Measurements from ENCODE around the gene UCP3. TPM values are rescaled to one million over a fixed set of nuclear protein-coding genes. Genes with fewer than 3 reads are reported as not detected.

UCP3 gene
- total and polyA plus RNA-seq, 4 donors = 0.07 to 1.3 (median 0.34) TPM

- Histone ChIP-seq H3K27ac (ENCODE audit: low read depth in 1 of 2, low read length in 2 of 2) (no peak overlapping the region), H3K4me3 (ENCODE audit: low read depth in 1 of 3, low read length in 3 of 3) (no peak overlapping the region), H3K9me3 (ENCODE audit: control insufficient read depth in 4 of 4, low read length in 3 of 4) (no peaks in the 10 kb centered on the region), H3K36me3 (ENCODE audit: control insufficient read depth in 4 of 4, insufficient read depth in 3 of 4, low read depth in 1 of 4, low read length in 3 of 4) (peaks cover 0 to 4% (median 0%) of the 10 kb centered on the region in 4 donors), H3K27me3 (ENCODE audit: control insufficient read depth in 4 of 4, insufficient read depth in 4 of 4, low read length in 3 of 4) (no peaks in the 10 kb centered on the region), H3K9ac (ENCODE audit: low read depth in 1 of 2, low read length in 2 of 2) (no peak overlapping the region), H3K4me1 (ENCODE audit: control insufficient read depth in 4 of 4, insufficient read depth in 4 of 4, low read length in 3 of 4) (no peaks in the 10 kb centered on the region)
- WGBS = 92% methylated on average over 14 of the region's 14 CpGs
- TF ChIP-seq GABPA (IDR thresholded peaks at IDR 0.05 in 1 of 2, conservative IDR thresholded peaks at IDR 0.05 in 1 of 2) = no peak
- TF ChIP-seq TAF1 (conservative IDR thresholded peaks at IDR 0.05) = no peak
- TF ChIP-seq YY1 (IDR thresholded peaks at IDR 0.05) = no peak
- no peak for TF ChIP-seq NR2F2 (IDR thresholded peaks at IDR 0.05)
- TF ChIP-seq, protein P1, sequence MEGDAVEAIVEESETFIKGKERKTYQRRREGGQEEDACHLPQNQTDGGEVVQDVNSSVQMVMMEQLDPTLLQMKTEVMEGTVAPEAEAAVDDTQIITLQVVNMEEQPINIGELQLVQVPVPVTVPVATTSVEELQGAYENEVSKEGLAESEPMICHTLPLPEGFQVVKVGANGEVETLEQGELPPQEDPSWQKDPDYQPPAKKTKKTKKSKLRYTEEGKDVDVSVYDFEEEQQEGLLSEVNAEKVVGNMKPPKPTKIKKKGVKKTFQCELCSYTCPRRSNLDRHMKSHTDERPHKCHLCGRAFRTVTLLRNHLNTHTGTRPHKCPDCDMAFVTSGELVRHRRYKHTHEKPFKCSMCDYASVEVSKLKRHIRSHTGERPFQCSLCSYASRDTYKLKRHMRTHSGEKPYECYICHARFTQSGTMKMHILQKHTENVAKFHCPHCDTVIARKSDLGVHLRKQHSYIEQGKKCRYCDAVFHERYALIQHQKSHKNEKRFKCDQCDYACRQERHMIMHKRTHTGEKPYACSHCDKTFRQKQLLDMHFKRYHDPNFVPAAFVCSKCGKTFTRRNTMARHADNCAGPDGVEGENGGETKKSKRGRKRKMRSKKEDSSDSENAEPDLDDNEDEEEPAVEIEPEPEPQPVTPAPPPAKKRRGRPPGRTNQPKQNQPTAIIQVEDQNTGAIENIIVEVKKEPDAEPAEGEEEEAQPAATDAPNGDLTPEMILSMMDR (IDR thresholded peaks at IDR 0.05; ENCODE audit: low read depth, low read length, missing input control) = no peak
- TF ChIP-seq, protein P2, sequence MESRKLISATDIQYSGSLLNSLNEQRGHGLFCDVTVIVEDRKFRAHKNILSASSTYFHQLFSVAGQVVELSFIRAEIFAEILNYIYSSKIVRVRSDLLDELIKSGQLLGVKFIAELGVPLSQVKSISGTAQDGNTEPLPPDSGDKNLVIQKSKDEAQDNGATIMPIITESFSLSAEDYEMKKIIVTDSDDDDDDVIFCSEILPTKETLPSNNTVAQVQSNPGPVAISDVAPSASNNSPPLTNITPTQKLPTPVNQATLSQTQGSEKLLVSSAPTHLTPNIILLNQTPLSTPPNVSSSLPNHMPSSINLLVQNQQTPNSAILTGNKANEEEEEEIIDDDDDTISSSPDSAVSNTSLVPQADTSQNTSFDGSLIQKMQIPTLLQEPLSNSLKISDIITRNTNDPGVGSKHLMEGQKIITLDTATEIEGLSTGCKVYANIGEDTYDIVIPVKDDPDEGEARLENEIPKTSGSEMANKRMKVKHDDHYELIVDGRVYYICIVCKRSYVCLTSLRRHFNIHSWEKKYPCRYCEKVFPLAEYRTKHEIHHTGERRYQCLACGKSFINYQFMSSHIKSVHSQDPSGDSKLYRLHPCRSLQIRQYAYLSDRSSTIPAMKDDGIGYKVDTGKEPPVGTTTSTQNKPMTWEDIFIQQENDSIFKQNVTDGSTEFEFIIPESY (IDR thresholded peaks at IDR 0.05) = no peak
- TF ChIP-seq, protein P3, sequence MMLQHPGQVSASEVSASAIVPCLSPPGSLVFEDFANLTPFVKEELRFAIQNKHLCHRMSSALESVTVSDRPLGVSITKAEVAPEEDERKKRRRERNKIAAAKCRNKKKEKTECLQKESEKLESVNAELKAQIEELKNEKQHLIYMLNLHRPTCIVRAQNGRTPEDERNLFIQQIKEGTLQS (IDR thresholded peaks at IDR 0.05) = no peak
- no peak for TF ChIP-seq HNF4A (conservative IDR thresholded peaks at IDR 0.05)
- no peak for TF ChIP-seq EGR1 (IDR thresholded peaks at IDR 0.05; ENCODE audit: low read depth in 2 of 2)
- TF ChIP-seq, protein P4, sequence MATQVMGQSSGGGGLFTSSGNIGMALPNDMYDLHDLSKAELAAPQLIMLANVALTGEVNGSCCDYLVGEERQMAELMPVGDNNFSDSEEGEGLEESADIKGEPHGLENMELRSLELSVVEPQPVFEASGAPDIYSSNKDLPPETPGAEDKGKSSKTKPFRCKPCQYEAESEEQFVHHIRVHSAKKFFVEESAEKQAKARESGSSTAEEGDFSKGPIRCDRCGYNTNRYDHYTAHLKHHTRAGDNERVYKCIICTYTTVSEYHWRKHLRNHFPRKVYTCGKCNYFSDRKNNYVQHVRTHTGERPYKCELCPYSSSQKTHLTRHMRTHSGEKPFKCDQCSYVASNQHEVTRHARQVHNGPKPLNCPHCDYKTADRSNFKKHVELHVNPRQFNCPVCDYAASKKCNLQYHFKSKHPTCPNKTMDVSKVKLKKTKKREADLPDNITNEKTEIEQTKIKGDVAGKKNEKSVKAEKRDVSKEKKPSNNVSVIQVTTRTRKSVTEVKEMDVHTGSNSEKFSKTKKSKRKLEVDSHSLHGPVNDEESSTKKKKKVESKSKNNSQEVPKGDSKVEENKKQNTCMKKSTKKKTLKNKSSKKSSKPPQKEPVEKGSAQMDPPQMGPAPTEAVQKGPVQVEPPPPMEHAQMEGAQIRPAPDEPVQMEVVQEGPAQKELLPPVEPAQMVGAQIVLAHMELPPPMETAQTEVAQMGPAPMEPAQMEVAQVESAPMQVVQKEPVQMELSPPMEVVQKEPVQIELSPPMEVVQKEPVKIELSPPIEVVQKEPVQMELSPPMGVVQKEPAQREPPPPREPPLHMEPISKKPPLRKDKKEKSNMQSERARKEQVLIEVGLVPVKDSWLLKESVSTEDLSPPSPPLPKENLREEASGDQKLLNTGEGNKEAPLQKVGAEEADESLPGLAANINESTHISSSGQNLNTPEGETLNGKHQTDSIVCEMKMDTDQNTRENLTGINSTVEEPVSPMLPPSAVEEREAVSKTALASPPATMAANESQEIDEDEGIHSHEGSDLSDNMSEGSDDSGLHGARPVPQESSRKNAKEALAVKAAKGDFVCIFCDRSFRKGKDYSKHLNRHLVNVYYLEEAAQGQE (IDR thresholded peaks at IDR 0.05) = no peak
- no peak for TF ChIP-seq SP1 (IDR thresholded peaks at IDR 0.05)
- TF ChIP-seq JUND (IDR thresholded peaks at IDR 0.05) = no peak
- TF ChIP-seq HNF4G (IDR thresholded peaks at IDR 0.05) = no peak
- no peak for TF ChIP-seq FOXA2 (IDR thresholded peaks at IDR 0.05)
- no peak for TF ChIP-seq RAD21 (IDR thresholded peaks at IDR 0.05)
- TF ChIP-seq RXRA (IDR thresholded peaks at IDR 0.05) = no peak
- no peak for DNase-seq (ENCODE audit: low spot score)
Measured at GRCh38 chr11:73976451-73977151, 32.3 kb downstream of the UCP3 start.

GRCh38 chr11:73975479-73975757 is 33.5 kb downstream of the UCP3 start:
- H3K4me1 ChIP-seq (ENCODE audit: control insufficient read depth in 4 of 4, insufficient read depth in 4 of 4, low read length in 3 of 4) = no peaks in the 10 kb centered on the region

More at GRCh38 chr11:73975479-73975757, 33.5 kb downstream of the UCP3 start:
- Histone ChIP-seq H3K27me3 (ENCODE audit: control insufficient read depth in 4 of 4, insufficient read depth in 4 of 4, low read length in 3 of 4) (no peaks in the 10 kb centered on the region), H3K4me3 (ENCODE audit: low read depth in 1 of 3, low read length in 3 of 3) (no peak overlapping the region), H3K9ac (ENCODE audit: low read depth in 1 of 2, low read length in 2 of 2) (no peak overlapping the region), H3K9me3 (ENCODE audit: control insufficient read depth in 4 of 4, low read length in 3 of 4) (no peaks in the 10 kb centered on the region), H3K27ac (ENCODE audit: low read depth in 1 of 2, low read length in 2 of 2) (no peak overlapping the region), H3K36me3 (ENCODE audit: control insufficient read depth in 4 of 4, insufficient read depth in 3 of 4, low read depth in 1 of 4, low read length in 3 of 4) (peaks cover 0 to 4% (median 0%) of the 10 kb centered on the region in 4 donors)
- TF ChIP-seq, protein P1 (IDR thresholded peaks at IDR 0.05; ENCODE audit: low read depth, low read length, missing input control) = no peak
- TF ChIP-seq, protein P5, sequence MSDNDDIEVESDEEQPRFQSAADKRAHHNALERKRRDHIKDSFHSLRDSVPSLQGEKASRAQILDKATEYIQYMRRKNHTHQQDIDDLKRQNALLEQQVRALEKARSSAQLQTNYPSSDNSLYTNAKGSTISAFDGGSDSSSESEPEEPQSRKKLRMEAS (IDR thresholded peaks at IDR 0.05) = no peak
- no peak for TF ChIP-seq FOXA1 (IDR thresholded peaks at IDR 0.05)
- no peak for TF ChIP-seq GABPA (IDR thresholded peaks at IDR 0.05 in 1 of 2, conservative IDR thresholded peaks at IDR 0.05 in 1 of 2)
- no peak for TF ChIP-seq RXRA (IDR thresholded peaks at IDR 0.05)
- no peak for TF ChIP-seq SP1 (IDR thresholded peaks at IDR 0.05)
- TF ChIP-seq YY1 (IDR thresholded peaks at IDR 0.05) = no peak
- TF ChIP-seq NR2F2 (IDR thresholded peaks at IDR 0.05) = no peak
- no peak for TF ChIP-seq RAD21 (IDR thresholded peaks at IDR 0.05)
- TF ChIP-seq EGR1 (IDR thresholded peaks at IDR 0.05; ENCODE audit: low read depth in 2 of 2) = no peak
- TF ChIP-seq HNF4G (IDR thresholded peaks at IDR 0.05) = no peak
- TF ChIP-seq FOXA2 (IDR thresholded peaks at IDR 0.05) = no peak
- TF ChIP-seq, protein P2 (IDR thresholded peaks at IDR 0.05) = no peak
- no peak for TF ChIP-seq JUND (IDR thresholded peaks at IDR 0.05)
- TF ChIP-seq HNF4A (conservative IDR thresholded peaks at IDR 0.05) = no peak
- WGBS = 96% methylated on average over 6 of the region's 6 CpGs
- DNase-seq (ENCODE audit: low spot score) = no peak
